ACHN (cell line): ENCODE data around the gene RGSL1.
"Not testable (repeated sequence)": the region's sequence is repeated elsewhere in the genome, so short reads cannot be mapped to it uniquely, and the experiment has no call there.

ENCODE experiments used
- DNase-seq: peaks from one replicate; pipeline ENCODE4 v3.0.0-alpha.2; 2015
- in situ Hi-C: cut with HindIII; loops from 2 replicates; pipeline ENCODE4 v1.10.0; 2017; ENCODE audit warnings: low sequenced_read_pairs, low pct_ligation_motif_present, low pct_unique_long_range_greater_than_20kb

The RGSL1 gene

GRCh38 chr1:182507685-182508084 is 57.7 kb downstream of the RGSL1 start:
- DNase-seq, result no peak
- in situ Hi-C loops, result no loop called here

GRCh38 chr1:182515556-182515955 is 65.6 kb downstream of the RGSL1 start:
- in situ Hi-C loops, result no loop called here
- no peak for DNase-seq

DNA sequence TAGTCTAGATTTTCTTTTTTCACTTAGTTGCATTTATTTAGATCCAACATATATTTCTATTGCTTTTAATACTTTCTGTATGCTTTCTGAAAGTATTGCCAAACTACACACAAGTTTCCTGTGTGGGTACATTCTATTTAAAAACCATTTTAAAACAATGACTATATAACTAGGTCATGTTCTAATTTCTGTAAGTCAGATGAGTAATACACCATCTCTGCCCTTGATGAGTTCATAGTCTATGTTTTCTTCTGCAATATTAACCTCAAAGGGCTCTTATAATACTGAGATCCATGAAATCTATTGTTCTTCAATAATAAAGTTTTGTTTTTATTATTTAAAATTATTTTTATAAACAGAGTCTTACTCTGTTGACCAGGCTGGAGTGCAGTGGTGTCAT is 70.8 kb downstream of the RGSL1 start:
- DNase-seq, result no peak
- in situ Hi-C loops, result no loop called here

DNA sequence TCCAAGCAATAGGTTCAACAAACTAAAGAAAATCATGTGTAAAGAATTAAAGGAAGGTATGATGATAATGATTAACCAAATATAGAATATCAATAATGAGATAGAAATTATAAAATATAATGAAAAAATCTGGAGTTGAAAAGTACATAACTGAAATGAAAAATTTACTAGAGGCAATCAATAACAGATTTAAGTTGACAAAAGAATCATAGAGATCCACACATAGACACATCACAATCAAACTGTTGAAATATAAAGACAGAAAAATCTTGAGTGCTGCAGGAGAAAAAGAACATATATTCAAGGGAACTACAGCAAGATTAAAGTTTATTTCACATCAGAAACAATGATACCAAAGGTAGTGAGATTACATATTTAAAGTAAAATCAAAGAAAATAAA is 75.4 kb downstream of the RGSL1 start:
- in situ Hi-C loops, result no loop called here
- DNase-seq, result no peak

DNA sequence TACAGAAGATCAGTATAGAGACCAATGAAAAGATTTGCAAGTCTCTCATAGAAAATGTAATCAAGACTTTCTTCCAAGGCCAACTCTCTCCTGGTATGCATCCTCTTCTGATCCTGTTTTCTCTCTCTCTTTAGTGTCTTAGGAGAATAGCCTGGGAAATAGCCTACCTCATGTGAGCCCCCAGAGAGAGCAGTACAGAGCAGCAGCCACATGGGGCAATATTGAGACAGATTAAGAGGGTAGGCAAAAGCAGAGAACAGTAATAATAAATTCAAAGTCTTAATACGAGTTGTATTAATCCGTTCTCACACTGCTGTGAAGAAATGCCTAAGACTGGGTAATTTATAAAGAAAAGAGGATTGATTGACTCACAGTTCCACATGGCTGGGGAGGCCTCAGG is 77.7 kb downstream of the RGSL1 start:
- DNase-seq, result no peak

GRCh38 chr1:182528206-182528605 is 78.3 kb downstream of the RGSL1 start:
- DNase-seq, in situ Hi-C loops: not testable (repeated sequence)

More for the DNA sequence above, 77.7 kb downstream of the RGSL1 start:
- in situ Hi-C loops, result no loop called here

DNA sequence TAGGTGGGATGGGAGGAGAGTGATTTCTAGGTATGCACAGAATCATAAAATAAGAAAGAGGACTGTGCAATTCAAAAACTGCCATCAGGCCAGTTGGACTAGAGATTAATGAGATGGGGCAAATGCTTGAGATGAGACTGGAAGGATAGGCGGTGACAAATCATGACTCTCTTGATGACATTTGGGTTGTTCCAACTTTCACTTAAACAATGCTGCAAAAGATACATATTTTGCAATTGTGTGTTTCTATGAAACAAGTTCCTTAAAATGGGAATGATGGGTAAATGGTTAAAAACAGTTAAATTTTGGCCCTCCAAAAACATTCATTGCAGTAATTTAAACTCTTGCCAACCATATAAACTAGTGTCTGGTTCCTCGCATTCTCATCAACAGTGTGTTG is 84.0 kb downstream of the RGSL1 start:
- DNase-seq, result no peak
- in situ Hi-C loops, result no loop called here

DNA sequence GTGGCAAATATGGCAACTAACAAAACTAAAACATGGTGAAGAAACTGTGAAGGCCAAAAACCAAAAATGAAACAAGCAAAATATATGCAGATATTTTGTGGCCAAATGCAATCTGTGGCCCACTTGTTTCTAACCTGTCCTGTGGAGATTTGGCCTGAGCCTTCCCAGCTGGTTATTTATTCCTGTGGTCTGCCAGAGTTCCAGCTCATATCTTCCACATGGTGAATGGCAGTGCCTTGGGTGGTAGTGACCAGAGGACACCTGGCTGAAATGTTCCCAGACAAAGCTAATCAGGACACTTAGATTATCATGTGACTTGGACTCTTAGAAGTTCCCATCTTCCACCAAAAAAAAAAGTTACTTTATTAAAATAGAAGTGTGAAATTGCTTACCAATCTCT is 99.4 kb downstream of the RGSL1 start:
- in situ Hi-C loops, result no loop called here
- DNase-seq, result no peak

GRCh38 chr1:182549811-182550210 is 99.9 kb downstream of the RGSL1 start:
- in situ Hi-C loops, result no loop called here
- no peak for DNase-seq

GRCh38 chr1:182552527-182552926 is 102.6 kb downstream of the RGSL1 start:
- DNase-seq, result no peak
- in situ Hi-C loops, result no loop called here

- in situ Hi-C loops, result no loop called here
- DNase-seq, result no peak
Observed at GRCh38 chr1:182555493-182555892, 105.5 kb downstream of the RGSL1 start.

DNA sequence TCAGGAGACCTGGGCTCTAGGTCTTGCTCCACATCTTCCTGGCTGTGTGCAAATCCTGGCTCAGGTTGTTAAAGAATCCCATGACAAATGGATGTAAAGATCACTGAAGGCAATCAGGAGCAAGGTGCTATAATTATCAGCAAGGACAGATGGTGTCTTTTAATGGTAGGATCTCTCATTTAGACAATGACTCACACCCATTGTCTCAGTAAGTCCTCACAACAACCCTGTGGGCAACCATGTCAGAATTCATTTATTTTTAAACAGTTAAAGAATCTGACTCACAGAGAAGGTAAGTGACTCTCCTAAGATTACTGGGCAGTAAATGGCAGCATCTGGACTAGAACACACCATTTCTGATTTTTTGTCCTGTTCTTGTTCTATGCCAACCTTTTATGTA is 106.3 kb downstream of the RGSL1 start:
- no peak for DNase-seq
- in situ Hi-C loops, result no loop called here

DNA sequence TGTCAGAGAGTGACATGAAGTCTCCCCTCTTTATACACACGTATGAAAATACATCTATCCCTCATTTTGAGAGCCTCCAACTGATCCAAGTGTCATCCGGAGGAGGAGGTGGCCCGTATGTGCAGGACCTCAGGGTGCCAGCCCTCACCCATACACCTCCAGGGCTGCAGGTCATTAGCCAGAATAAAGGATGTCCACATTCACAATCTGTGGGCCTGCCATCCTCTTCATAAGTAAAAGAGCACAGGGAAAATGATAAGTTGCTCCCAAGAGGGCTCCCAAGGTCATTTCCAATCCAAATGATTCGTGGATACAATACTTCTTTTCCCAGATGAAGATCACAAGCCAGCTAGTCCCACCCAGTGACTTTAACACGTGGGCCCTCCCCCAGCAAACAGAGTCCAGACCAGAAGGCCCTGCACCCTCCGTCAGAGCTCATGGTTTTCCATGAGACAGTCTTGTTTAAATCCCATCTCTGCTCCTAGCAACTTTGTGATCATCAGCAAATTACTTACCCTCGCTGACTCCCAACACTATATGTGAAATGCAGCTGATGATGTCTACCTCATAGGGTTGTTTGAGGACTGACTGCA is 110.5 kb downstream of the RGSL1 start:
- DNase-seq, result no peak
- in situ Hi-C loops, result no loop called here

DNA sequence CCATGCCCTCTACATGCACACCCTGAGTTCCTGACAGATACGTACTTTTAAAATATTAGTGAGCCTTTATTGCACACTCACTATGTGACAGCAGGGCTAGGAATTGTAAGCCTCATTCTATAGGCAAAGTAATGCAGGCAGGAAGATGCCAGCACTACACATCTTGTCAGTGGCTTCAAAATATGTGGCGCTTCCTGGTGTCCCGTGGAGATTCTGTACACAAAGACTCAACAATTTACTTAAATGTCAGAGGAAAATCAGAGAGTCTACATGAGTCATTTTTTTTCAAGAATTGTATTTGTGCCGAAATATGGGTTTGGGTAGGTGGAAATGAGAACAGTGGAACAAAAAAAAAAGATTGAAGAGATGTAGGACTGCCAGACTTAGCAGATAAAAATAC is 111.5 kb downstream of the RGSL1 start:
- in situ Hi-C loops, result no loop called here

DNA sequence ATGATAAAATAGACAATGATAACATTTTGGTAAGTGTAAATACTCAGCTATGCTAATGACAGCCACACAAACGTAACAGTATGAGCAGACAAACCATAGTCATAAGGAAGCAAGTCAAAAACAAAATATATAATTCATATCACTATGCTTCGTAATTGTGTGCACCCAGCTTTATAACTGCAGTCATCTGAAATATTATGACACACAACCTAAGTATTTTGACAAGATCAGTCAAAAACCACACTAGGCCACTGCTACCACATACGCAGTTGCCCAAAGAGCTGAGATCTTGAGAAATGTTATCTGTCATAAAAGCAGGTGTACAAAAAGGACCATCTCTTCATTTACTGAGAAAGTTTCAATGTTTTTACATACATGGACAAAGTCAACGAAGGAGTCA is 113.1 kb downstream of the RGSL1 start:
- in situ Hi-C loops, result no loop called here
- no peak for DNase-seq

More for the DNA sequence above, 111.5 kb downstream of the RGSL1 start:
- no peak for DNase-seq

DNA sequence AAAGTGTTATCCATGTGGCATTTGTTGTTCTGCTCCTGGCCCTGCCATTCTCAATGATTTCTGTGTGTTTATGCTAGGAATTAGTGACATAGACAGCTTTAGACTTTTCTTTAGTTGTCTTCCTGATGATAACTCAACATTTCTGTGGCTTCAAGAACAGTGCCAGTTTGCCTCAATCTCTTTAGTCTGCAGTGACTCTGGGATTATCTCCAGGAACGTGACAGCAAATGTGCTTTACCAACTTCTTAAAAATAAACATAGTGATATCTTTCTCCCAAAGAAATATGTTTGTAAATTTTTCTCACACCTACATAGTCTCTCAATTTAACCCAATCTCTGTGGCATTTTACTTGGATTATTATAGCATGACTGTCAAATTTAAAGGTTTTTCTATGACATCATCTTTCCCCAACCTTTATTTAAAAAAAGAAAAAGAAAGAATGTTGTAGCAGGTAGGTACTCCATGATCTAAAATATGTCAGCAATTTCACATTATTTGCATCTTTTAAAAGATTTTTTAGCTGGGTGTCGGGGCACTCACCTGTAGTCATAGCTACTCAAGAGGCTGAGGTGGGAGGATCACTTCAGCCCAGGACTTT is 114.6 kb downstream of the RGSL1 start:
- DNase-seq, result no peak
- in situ Hi-C loops, result no loop called here

GRCh38 chr1:182565537-182565936 is 115.6 kb downstream of the RGSL1 start:
- in situ Hi-C loops, result no loop called here
- DNase-seq, result no peak

DNA sequence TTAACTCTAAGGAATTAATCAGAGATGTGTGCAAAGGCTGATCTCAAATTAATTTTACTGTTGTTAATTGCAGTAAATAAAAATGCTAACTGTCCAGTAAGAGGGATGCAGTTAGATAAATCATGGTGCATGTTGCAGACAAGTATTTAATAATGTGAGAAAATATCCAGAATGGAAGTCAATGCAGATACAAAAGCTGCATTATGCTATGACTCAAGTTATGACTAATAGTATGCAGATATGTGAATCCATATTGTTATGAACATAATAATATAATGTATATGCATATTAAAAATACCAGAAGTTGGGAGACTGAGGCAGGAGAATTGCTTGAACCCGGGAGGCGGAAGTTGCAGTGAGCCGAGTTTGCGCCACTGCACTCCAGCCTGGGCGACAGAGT is 117.7 kb downstream of the RGSL1 start:
- DNase-seq, result no peak
- in situ Hi-C loops, result no loop called here

DNA sequence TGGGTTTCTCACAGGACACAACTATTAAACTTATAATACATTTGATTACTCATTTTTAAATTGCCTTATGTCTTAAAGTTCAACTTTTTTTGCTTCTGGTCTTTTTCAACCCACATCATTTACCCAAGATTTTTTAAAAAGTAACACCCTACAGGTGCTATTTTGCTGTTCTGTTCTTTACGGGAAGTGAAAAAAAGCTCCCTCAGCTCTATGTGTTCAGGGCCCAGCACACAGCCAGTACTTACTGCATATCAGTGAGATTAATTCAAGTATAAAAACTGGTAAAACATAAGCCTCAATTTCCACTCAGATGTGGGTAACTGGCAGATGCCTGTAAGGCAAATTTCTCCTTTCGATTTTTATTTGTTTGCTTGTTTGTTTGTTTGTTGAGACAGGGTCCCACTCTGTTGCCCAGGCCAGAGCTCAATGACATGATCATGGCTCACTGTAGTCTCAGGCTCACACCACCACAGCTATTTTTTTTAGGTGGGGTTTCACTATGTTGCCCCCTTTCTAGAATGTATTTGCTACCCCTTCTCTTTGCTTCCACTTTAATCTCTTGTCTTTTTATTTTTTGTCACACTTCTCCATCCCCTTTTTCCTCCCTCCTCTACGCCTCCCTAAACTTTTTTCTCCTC is 118.8 kb downstream of the RGSL1 start:
- in situ Hi-C loops, result no loop called here
- no peak for DNase-seq

DNA sequence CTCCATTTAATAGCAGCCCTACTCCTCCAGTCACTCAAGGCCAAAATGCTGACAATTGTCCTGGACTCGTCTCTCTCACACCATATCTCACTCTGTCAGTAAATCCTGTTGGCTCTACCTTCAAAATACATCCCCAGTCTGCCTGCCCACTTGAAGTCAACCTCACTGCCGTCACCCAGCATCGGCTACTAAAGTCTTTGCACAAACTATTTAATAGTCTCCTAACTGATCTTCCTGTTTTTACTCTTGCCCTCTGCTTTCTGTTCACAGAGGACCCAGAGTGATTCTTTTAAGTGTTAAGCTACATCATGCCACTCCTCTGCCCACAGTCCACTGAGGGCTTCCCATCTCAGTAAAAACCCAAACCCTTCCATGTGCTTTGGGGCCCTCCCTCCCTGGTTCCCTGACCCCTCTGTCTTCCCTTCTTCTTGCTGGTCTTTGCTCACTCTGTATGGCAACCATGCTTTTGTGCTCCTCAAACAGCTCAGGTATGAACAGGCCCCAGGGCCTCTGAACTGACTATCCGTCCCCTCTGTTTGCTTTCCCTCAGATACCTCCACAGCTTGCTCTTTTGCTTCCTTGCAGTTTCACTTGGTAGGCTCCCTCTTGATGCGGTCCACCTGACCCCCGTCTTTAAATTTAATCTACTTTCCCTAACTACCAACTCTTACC is 120.1 kb downstream of the RGSL1 start:
- in situ Hi-C loops, result no loop called here
- DNase-seq, result no peak
